Sigmoid colon (tissue), 7 donors: Measurements from ENCODE around the gene ATP6V0D1. TPM values are rescaled to one million over a fixed set of nuclear protein-coding genes. Genes with fewer than 3 reads are reported as not detected.

Source experiments
- DNase-seq: peaks from one replicate; pipeline ENCODE4 v3.0.0-alpha.2; 2019
- H3K27ac ChIP-seq, 4 donors: fragments of 200-600 bp; sonication (generic); one replicate each; pipeline ENCODE4 v1.5.1; 2016 to 2019; ENCODE audit warnings: mild to moderate bottlenecking in 1 of 4
- H3K27me3 ChIP-seq, 3 donors: fragments of 200-600 bp; sonication (generic); one replicate each; pipeline ENCODE4 v1.5.1; 2019; ENCODE audit warnings: mild to moderate bottlenecking in 1 of 3
- H3K36me3 ChIP-seq, 4 donors: fragments of 200-600 bp; sonication (generic); one replicate each; pipeline ENCODE4 v1.5.1; 2016 to 2019
- H3K4me1 ChIP-seq, 4 donors: fragments of 200-600 bp; sonication (generic); one replicate each; pipeline ENCODE4 v1.5.1; 2017 to 2019
- H3K4me3 ChIP-seq, 4 donors: fragments of 200-600 bp; sonication (generic); one replicate each; pipeline ENCODE4 v1.5.1; 2017 to 2019; ENCODE audit warnings: mild to moderate bottlenecking in 2 of 4, moderate library complexity in 1 of 4
- H3K9me3 ChIP-seq, 4 donors: fragments of 200-600 bp in 3 of 4; sonication (generic) in 3 of 4; one replicate each; pipeline versions ENCODE4 v1.5.1 to v1.6.1; 2013 to 2019
- CTCF ChIP-seq, 4 experiments: fragments of 450-650 bp in 3 of 4; fragments of 200-600 bp in 1 of 4; IDR thresholded peaks; one replicate each; pipeline ENCODE4 v1.5.1; 2016 to 2019; ENCODE audit warnings: antibody characterized with exemption in 4 of 4, mild to moderate bottlenecking in 3 of 4, moderate library complexity in 2 of 4
- EP300 ChIP-seq, 4 donors: sonication (generic); formaldehyde crosslinking; IDR thresholded peaks; one replicate each; pipeline ENCODE4 v1.6.1; 2017; ENCODE audit warnings: antibody characterized with exemption in 4 of 4
- POLR2A ChIP-seq, 2 donors: fragments of 450-650 bp; IDR thresholded peaks; one replicate each; pipeline ENCODE4 v1.6.1; 2016; ENCODE audit warnings: antibody characterized with exemption in 2 of 2, mild to moderate bottlenecking in 2 of 2, moderate library complexity in 2 of 2
- POLR2AphosphoS5 ChIP-seq, 4 donors: sonication (generic); formaldehyde crosslinking; IDR thresholded peaks; one replicate each; pipeline ENCODE4 v1.6.1; 2017; ENCODE audit warnings: antibody characterized with exemption in 4 of 4
- WGBS, 2 donors: extraction: QIAGEN DNeasy Blood & Tissue Kit; methylation state at CpG; one replicate each; pipeline ENCODE4 v1.1.7; 2013; 5-methylcytosine and 5-hydroxymethylcytosine counted together
- intact Hi-C: fragments of 100-400 bp; cut with DNase I; formaldehyde crosslinking; loops from one replicate; pipeline ENCODE4 v1.15.1; 2023
- polyA plus RNA-seq, 3 donors: library from polyadenylated mRNA; stranded (reverse); fragments of 200-250 nt; gene quantifications; one replicate each; pipeline ENCODE4 v1.2.3, GENCODE V29; 2013
- total RNA-seq, 4 donors: library from RNA; depleted of rRNA; stranded (reverse); fragments of >200 nt; gene quantifications; one replicate each; pipeline ENCODE4 v1.1.0, GENCODE V29; 2016
- donor health status: healthy with polysubstance abuse.
- donor health status: Bipolar disorder and iron deficiency.
- donor health status: healthy.

The ATP6V0D1 gene
- total and polyA plus RNA-seq, 7 donors: 70.3 to 287 (median 112) TPM

DNA sequence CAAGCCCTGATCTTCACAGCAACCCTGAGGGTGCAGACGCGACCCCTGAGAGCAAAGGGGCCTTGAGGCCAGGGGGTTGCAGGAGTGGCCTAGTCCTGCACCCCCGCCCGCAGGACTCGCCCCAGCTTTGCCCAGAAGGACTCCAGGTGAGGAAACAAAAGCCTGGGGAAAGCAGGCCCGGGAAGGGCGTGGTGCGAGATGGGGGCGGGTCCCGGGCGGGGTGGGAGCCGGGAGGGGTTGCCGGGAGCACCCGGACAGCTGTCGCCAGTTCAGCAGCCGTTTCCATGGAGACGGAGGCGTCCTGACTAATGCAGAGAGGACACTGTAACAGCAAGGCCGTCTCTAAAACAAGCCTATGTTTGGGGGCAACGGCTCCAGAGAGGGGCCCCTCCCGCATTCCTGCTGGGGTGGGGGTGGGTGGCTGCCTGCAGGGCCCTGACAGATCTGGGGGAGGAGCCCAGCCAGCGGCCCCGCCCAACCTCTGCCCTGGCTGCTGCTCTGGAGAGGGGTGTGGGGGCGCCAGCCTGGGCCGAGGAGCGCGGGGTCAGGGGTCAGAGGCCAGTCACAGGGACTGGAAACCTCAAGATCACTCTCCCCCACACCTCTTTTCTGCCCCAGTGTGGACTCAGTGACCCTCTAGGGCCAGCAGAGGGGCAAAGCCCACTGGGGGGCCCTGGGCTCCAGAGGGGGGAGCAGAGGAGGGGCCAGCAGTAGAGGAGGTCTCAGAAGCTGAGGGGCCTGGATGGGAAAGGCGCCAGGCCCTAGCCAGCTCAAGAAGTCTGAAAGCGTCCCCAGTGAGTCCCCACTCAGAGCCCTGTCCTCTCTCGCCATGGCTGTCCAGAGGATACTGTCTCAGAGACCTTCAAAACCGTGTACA lies 84.6 kb downstream of the ATP6V0D1 start:
- intact Hi-C loops: loop anchor here (5.0 kb wide), 2 partner anchors 119 to 149 kb away; partner anchors contain the start of genes FHOD1, PLEKHG4 and SLC9A5

DNA sequence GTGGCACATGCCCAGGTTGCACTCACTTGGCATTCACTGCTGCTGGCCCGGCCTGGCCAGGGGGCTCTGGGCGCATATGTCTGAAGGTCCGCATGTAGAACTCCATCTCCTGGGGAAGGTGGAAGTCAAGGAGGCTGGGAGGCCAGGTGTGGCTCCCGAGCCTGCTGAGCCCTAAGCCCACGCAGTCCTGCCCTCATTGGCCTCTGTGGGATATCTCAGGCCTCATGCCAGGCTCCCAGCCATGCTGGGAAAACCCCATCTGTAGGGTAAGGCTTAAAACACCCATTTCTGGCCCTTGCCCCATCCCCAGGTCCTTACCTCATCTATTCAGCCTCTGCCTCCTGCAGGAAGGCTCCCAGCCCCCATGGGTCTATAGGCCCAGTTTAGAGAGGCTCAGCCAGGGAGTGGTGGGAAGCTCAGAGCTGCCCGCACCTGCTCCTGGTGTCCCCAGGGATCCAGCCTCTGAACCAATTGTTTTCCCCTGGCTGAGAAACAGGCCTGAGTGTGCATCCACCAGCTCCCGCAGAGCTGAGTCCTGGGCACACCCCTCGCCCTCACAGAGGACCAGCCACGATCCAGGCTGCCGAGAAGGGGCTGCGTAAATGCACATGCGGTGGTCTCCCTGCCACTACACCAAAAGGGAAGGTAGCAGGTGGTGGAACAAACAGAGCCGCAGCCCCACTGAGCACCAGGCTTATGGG lies 85.3 kb downstream of the ATP6V0D1 start:
- no peaks in the 10 kb centered on the region for H3K9me3 ChIP-seq
- H3K36me3 ChIP-seq: no peaks in the 10 kb centered on the region
- TF ChIP-seq EP300 (IDR thresholded peaks at IDR 0.05) (no peak), POLR2A (IDR thresholded peaks at IDR 0.05) (no peak), POLR2AphosphoS5 (IDR thresholded peaks at IDR 0.05) (no peak), CTCF (IDR thresholded peaks at IDR 0.05) (no peak)
- WGBS, 2 donors: 43 to 77% methylated on average over 13 of the region's 13 CpGs
- peak; percentile 61 for DNase-seq
- intact Hi-C loops: loop anchor here (5.0 kb wide), 2 partner anchors 118 to 148 kb away; partner anchors contain the start of genes FHOD1, PLEKHG4 and SLC9A5
- peak overlapping the region in 3 of 4 donors; percentile 42 to 70 (median 57) for H3K27ac ChIP-seq
- H3K4me1 ChIP-seq: peaks cover 0 to 82% (median 66%) of the 10 kb centered on the region in 4 donors
- peak overlapping the region in 1 of 4 donors; percentile 15 for H3K4me3 ChIP-seq
- H3K27me3 ChIP-seq: peaks cover 0 to 63% (median 26%) of the 10 kb centered on the region in 3 donors

More for the DNA sequence above, 84.6 kb downstream of the ATP6V0D1 start:
- no peaks in the 10 kb centered on the region for H3K9me3 ChIP-seq
- H3K36me3 ChIP-seq: no peaks in the 10 kb centered on the region
- H3K4me3 ChIP-seq: peak overlapping the region in 1 of 4 donors; percentile 15
- H3K27me3 ChIP-seq: peaks cover 0 to 57% (median 25%) of the 10 kb centered on the region in 3 donors
- peak overlapping the region in 3 of 4 donors; percentile 42 to 70 (median 57) for H3K27ac ChIP-seq
- TF ChIP-seq POLR2AphosphoS5 (IDR thresholded peaks at IDR 0.05) (no peak), CTCF (IDR thresholded peaks at IDR 0.05) (no peak), EP300 (IDR thresholded peaks at IDR 0.05) (no peak), POLR2A (IDR thresholded peaks at IDR 0.05) (no peak)
- WGBS, 2 donors: 18 to 48% methylated on average over 31 of the region's 31 CpGs
- peaks cover 0 to 75% (median 62%) of the 10 kb centered on the region in 4 donors for H3K4me1 ChIP-seq
- DNase-seq: peak; percentile 89

- no peak for DNase-seq
- H3K4me1 ChIP-seq: peaks cover 0 to 82% (median 66%) of the 10 kb centered on the region in 4 donors
Observed at GRCh38 chr16:67395105-67395457, 85.9 kb downstream of the ATP6V0D1 start.

More at GRCh38 chr16:67395105-67395457, 85.9 kb downstream of the ATP6V0D1 start:
- Histone ChIP-seq H3K27ac (peak overlapping the region; percentile 60 to 70 (median 64)), H3K27me3 (peaks cover 0 to 68% (median 26%) of the 10 kb centered on the region in 3 donors), H3K36me3 (no peaks in the 10 kb centered on the region), H3K9me3 (no peaks in the 10 kb centered on the region), H3K4me3 (peak overlapping the region in 1 of 4 donors; percentile 50)
- TF ChIP-seq POLR2AphosphoS5 (IDR thresholded peaks at IDR 0.05) (no peak), CTCF (IDR thresholded peaks at IDR 0.05) (no peak), POLR2A (IDR thresholded peaks at IDR 0.05) (no peak), EP300 (IDR thresholded peaks at IDR 0.05) (no peak)
- intact Hi-C loops: loop anchor here (5.0 kb wide), 2 partner anchors 118 to 148 kb away; partner anchors contain the start of genes FHOD1, PLEKHG4 and SLC9A5
- 68 to 73% methylated on average over 10 of the region's 10 CpGs for WGBS, 2 donors
